Femur (tissue), 1 donor: Measurements from ENCODE around the gene HOXB3.

Source experiments
- DNase-seq: peaks from one replicate; pipeline ENCODE4 v3.0.0-alpha.2; 2017

The HOXB3 gene

DNA sequence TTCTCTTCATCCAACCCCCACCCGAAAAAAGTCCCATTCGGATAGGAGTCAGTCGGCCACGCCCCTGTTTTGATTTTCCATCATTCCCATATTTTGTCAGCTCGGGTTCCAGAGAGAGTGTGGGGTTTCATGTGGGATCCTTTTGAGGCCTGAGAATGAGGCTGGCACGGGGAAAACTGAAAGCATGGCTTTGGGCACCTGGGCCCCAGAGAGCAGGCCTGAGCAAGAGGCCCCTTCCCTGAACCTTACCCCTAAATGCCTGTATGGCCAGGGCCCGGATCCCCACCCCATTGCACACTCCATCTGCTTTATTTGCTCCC, 7.3 kb downstream of the HOXB3 start:
- no peak for DNase-seq

GRCh38 chr17:48579760-48580554, 10.1 kb downstream of the HOXB3 start:
- DNase-seq = no peak

DNA sequence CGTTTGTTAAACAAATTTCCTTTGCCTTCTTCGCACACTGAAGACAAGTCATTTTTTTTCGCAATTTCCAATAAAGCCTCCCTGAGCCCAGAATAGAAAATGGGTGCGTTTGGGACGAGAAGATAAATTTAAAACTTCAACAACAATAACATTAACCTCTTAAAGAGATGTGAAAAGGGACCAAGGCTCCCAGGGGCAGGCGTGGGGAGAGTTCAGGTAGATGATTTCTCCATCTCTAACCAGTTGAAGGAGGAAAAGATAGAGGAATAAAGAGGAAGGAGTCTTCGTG, 10.6 kb downstream of the HOXB3 start:
- DNase-seq = no peak

DNA sequence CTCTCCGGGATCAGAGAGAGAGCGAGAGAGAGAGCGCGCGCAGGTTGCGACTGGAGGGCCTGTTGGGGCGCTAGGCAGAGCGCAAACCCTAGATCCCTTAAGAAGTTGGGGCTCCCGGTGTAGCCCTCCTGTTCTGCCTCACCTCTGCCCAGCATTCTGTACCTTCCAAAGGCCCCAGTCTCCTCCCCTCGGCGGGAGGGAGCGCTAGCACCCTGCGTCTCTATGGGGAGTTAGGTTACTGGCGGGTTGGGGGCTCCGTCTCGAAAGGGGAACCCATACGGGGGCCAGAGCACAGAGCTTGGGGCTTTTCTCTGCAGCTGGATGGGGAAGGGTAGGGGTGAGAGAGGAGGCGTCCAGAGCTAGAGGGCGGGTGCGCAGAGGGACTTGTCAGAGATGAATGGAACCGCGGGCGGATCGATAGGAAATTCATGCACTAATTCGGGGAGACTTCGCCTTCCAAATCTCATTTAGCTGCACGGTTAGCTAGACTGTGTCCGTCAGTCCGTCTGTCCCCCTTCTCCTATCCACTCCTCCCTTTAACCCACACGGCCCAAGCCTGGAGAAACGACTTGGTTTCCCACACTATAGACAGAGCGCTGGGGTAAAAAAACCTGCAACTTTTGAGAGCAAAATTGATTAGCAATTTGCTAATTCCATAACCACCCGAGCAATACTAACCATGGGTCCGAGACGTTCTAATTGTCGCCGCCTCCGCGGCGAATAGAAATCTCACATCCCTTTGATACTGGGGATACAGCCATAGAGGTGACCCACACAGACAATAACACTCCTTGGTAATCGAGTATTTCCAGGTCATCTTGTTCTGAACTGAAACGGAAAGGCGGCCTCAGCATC, 11.2 kb downstream of the HOXB3 start:
- DNase-seq = no peak

DNA sequence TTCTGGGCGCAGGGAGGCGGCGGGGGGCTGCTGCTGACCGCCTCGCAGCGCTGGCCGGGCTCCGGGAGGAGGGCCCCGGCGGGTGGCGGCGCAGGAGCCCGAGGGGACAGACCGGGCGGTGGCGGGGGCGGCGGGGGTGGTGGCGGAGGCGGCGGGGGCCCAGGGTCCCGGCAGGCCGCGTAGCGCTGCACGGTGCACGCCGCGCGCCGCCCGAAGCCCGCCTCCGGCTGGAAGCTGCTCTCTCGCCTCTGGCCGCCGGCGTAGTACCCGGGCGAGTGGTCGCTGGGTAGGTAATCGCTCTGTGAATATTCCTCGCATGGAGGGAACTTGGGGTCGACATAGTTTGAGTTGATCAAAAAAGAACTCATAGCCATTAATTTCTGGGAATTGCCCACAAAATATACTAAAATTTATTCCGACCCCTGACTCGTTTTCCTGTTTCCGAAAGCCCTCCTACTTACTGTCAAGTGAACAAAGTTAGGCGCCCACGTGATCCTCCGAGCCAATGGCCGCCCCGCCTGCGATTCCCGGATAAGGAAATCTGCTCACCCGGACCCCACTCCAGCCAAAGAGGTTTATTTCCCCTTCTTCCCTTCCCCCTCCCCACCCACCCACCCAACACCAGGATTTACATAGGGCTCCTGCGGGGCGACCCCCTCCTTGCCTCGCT, 12.0 kb downstream of the HOXB3 start, which contains the start of gene HOXB4:
Gene HOXB4 (minus strand): TSS at position 405 of the 670 bp plus-strand sequence. CDS start 31 bp downstream, at position 374.
- peak; percentile 85 for DNase-seq

DNA sequence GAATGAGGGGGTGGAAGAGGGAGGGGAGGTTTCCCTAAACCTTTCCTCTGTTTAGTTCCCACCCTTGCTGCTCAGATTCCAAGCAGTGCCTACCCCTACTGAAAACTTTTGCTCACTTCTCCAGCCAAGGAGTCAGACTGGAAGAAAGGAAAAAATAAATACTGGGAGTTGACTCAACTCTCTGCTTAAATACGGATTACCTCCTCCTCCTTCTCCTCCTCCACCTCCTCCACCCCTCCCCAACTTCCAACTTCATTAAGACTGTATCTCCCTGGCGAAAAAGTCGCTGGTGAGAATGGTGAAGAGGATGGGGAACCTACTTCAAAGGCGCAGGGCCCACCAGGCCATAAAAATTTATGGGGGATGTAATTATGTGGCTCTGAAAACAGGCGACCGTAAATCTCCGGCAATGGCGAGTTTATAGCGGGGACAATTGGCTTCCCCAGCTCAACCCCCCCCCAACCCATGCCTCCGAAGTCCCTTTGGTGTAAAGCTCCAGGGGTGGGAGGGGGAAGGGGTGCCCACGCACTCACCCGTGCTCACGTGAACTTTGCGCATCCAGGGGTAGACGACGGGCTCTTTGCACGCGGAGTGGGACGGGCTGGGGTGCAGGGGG, 12.6 kb downstream of the HOXB3 start:
- no peak for DNase-seq

- DNase-seq = no peak
Measured at GRCh38 chr17:48576479-48577309, 13.3 kb downstream of the HOXB3 start.

- DNase-seq = no peak
Measured at GRCh38 chr17:48575673-48576478, 14.2 kb downstream of the HOXB3 start.

GRCh38 chr17:48575066-48575582, 14.9 kb downstream of the HOXB3 start:
- DNase-seq = no peak

DNA sequence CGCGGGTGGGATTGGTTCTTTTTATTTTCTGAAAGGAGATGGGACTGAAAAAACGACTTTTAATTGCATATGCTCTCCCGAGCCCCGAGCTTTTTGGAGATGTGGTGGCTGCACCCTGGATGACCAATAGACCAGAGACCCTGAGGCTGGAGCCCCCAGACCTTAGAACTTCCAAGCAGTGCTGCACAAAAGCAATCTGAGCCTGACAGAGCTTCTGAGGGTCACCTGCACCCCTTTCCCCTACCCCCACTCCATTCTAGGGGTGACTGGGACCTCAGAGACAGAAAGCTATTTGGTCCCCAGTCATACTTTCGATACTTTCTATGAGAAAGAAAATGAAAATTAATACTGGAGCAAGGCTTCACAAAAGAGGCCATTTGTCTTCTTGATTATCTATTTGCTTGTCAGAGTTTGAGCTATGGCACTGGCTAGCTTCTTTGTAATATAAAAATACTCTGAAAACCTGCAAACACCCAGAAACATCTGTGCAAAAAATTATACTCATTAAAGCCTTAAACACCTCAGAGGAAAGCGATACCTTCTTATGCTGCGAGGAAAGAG, 15.5 kb downstream of the HOXB3 start:
- DNase-seq = no peak

- DNase-seq = no peak
Measured at GRCh38 chr17:48571826-48572417, 18.1 kb downstream of the HOXB3 start.

DNA sequence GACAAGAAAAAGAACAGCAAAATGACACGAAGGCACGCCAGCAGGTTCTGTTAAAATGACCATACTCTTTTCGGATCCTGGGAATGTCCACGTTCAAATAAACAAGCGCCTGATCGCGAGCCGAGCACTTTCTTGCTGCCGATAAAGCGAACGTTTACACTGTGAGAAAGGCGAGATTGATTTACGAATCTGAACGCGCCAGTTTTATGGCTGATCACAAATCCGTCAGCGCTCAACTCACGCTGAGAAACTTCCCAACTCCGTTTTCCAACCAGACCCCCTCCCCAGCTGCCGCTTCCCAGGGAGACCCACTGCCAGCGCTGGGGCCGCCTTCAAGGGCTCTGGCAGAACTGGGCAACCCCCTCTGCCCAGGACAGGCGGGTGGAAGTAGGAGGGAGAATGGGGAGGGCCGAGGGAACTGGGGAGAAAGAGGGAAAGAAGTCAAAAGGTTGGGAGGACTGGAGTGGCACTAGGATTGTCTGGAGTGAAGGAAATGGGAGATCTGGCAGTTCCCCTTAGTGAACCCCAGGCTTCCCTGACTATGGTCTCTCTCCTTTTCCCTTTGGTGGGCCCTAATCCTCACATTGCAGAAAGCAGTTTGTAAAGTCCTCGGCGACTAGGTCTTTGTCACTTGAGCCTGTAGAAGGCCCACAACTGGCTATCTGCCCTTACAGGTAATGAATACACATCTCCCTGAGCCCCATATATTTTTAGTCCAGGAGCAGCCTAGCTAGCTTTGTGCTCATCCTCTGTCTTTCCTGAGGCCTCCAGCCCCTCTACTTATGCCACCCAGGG, 18.8 kb downstream of the HOXB3 start:
- no peak for DNase-seq

DNA sequence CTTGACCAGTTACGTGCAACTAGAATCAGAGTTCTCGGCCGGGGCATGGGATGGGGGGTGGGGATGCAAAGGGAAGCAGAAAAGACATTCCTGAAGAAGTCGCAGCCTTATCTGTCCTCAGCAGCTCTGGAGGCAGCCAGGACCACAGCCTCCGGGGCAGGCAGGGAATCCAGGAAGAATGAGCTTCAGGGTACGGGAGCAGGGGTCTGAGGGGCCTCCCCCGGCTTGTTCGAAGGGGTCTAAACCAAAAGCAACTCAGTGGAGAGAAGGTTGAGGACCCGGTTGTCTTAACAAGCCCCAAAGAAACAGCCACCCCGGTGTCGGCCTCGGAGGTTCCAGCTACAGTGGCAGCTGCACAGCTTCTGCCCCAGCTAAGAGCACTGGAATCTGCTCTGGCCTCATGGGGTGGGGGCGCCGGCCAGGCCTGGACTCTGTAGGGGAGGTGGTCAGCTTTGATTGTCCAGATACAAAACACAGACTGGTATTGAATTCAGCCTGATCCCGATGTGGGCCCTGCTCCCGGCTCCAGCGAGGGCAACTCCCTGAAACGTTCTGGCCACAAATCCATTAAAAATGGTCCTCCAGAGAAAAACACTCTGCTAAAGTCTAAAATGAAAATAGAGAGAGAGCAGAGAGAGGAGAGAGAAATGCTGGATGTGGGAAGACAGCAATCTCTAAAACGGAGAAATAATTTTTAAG, 19.6 kb downstream of the HOXB3 start:
- DNase-seq = no peak

DNA sequence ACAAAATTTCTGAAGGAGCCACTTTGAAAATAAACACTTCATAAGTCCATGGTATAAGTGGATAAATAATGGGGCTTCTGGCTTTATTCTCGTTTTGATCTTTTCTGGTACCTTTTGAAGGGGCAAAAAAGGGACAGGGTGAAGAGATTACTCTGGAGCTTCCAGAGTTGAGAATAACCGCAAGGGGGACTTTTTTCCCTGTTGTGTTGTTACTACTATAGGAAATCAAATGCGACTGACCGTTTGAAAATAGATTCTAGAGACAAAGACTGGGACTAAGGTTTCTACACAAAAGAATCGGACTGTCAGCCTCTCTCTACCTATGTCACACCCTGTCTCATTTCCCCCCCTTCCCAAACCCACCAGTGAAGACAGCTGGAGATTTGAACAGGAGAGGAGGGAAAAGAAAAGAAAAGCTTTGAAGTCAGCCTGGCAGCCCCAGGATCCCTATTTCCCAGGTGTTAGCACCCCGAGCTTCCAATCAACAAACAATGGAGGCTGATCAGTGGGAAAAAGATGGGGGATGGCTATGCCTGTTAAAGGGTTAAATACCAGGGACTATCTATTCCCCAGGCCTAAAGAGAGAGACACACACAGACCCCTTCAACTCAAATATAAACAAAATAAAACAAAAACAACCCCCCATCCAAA, 20.2 kb downstream of the HOXB3 start:
- DNase-seq = no peak

- DNase-seq = no peak
Measured at GRCh38 chr17:48569240-48569582, 20.8 kb downstream of the HOXB3 start.

DNA sequence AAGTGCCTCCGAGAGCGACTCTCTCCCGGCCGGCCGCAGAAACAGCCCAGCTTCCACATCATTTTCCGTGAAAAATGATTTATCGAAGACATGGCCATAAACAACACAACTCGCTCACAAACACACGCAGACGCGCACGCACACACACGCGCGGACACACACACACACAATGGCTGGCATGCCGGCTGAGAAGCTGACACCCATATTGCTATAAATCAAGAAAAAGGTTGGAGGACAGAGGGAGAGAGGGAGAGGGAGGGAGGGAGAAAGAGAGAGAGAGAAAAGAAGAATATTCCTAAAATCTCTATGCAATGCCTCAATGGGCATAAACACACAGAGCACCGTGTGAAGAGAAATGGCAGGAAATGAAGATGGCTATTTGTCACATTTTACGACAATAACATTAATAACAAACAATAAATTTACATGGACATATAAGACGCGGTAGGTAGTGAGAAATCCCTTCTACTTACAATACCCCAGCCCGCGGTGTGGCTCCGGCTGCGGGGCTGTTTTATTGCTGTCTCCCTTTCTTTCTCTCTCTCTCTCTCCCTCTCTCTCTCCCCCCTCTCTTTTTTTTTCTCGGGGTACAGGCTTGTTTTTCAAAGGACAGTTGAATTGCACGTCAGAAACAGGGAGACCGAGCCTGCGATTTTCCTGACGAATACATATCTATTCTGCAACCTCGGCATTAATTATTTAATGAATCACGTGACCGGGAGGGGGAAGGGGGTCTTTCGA, 21.4 kb downstream of the HOXB3 start:
- DNase-seq = no peak

- DNase-seq = no peak
Measured at GRCh38 chr17:48567646-48568354, 22.2 kb downstream of the HOXB3 start.
